IMR-90 (cell line): ENCODE data around the gene CD19. TPM values are rescaled to one million over a fixed set of nuclear protein-coding genes. Genes with fewer than 3 reads are reported as not detected.

Experiments used
- ATAC-seq: fragments of 200-7000 bp; cut with Tn5 transposase; 2 replicates; pipeline ENCODE4 v1.9.1; 2020; ENCODE audit warnings: low read depth, mild to moderate bottlenecking, moderate library complexity
- BruUV-seq: library from RNA; stranded (reverse); fragments of 400-500 nt; replicated peaks from 2 replicates; lab custom pipeline; 2021; lab: Mats Ljungman, UMichigan
- CTCF ChIA-PET: fragments of 300-600 bp; formaldehyde crosslinking; extraction: SDS; loops from one replicate; lab custom pipeline; 2021; ENCODE audit warnings: antibody characterized with exemption; lab: Yijun Ruan, JAX
- POLR2A ChIA-PET: fragments of 300-600 bp; sonication (Branson Sonifier 250); formaldehyde crosslinking; loops from one replicate; lab custom pipeline; 2022; ENCODE audit warnings: antibody characterized with exemption; ENCODE audit not compliant: unreplicated experiment; lab: Charles Lee
- DNase-seq: peaks from one replicate; pipeline ENCODE4 v3.0.0; 2013
- H2AFZ ChIP-seq: replicated peaks from 2 replicates; pipeline ENCODE3; 2013; ENCODE audit warnings: low read length, mild to moderate bottlenecking; ENCODE audit not compliant: poor library complexity
- H2AK5ac ChIP-seq: 2 replicates; pipeline ENCODE4 v1.6.1; 2013; ENCODE audit warnings: low read depth, low read length, inconsistent platforms
- H2AK9ac ChIP-seq: replicated peaks from 2 replicates; pipeline ENCODE3; 2013; ENCODE audit warnings: mild to moderate bottlenecking, low read depth, low read length, moderate library complexity; ENCODE audit not compliant: poor library complexity
- H2BK120ac ChIP-seq: 2 replicates; pipeline ENCODE4 v1.6.1; 2013; ENCODE audit warnings: low read depth, low read length, inconsistent platforms
- H2BK15ac ChIP-seq: 3 replicates; pipeline ENCODE4 v1.6.1; 2013; ENCODE audit warnings: low read depth, low read length, inconsistent platforms
- H2BK20ac ChIP-seq: 2 replicates; pipeline ENCODE4 v1.6.1; 2013; ENCODE audit warnings: low read depth, mild to moderate bottlenecking, inconsistent platforms, low read length, moderate library complexity
- H2BK5ac ChIP-seq: 2 replicates; pipeline ENCODE4 v1.6.1; 2013; ENCODE audit warnings: mild to moderate bottlenecking, low read depth, low read length, inconsistent platforms; ENCODE audit not compliant: poor library complexity, severe bottlenecking
- H3K14ac ChIP-seq: replicated peaks from 2 replicates; pipeline ENCODE4 v1.6.1; 2013; ENCODE audit warnings: low read depth, low read length, inconsistent platforms
- H3K18ac ChIP-seq: 2 replicates; pipeline ENCODE4 v1.6.1; 2013; ENCODE audit warnings: low read depth, low read length, control low read depth
- H3K23ac ChIP-seq: 2 replicates; pipeline ENCODE4 v1.6.1; 2013; ENCODE audit warnings: low read depth, low read length, inconsistent platforms
- H3K27ac ChIP-seq: 2 replicates; pipeline ENCODE4 v1.5.1; 2013; ENCODE audit warnings: mild to moderate bottlenecking, control low read depth, low read length; ENCODE audit not compliant: insufficient read depth
- H3K27me3 ChIP-seq: 2 replicates; pipeline ENCODE4 v1.6.1; 2013; ENCODE audit warnings: low read length; ENCODE audit not compliant: control insufficient read depth, insufficient read depth
- H3K36me3 ChIP-seq: 2 replicates; pipeline ENCODE4 v1.6.1; 2013; ENCODE audit warnings: low read length, mixed read lengths; ENCODE audit not compliant: control insufficient read depth, insufficient read depth
- H3K4ac ChIP-seq: 2 replicates; pipeline ENCODE4 v1.6.1; 2013; ENCODE audit warnings: low read depth, low read length, inconsistent platforms
- H3K4me1 ChIP-seq: 2 replicates; pipeline ENCODE4 v1.6.1; 2013; ENCODE audit warnings: low read length, mixed read lengths; ENCODE audit not compliant: control insufficient read depth, insufficient read depth
- H3K4me2 ChIP-seq: 2 replicates; pipeline ENCODE4 v1.6.1; 2013; ENCODE audit warnings: low read depth, mild to moderate bottlenecking, control low read depth, low read length, moderate library complexity
- H3K4me3 ChIP-seq: 2 replicates; pipeline ENCODE4 v1.5.1; 2013; ENCODE audit warnings: low read depth, mild to moderate bottlenecking, control low read depth, low read length, moderate library complexity; ENCODE audit not compliant: insufficient read depth
- H3K56ac ChIP-seq: 2 replicates; pipeline ENCODE4 v1.6.1; 2013; ENCODE audit warnings: low read length, inconsistent platforms; ENCODE audit not compliant: insufficient read depth; ENCODE audit errors: extremely low read depth
- H3K79me1 ChIP-seq, 2 experiments: 2 replicates each; pipeline ENCODE4 v1.6.1; 2013; ENCODE audit warnings: low read length in 2 of 2, inconsistent platforms in 1 of 2, low read depth in 1 of 2
- H3K9ac ChIP-seq: 2 replicates; pipeline ENCODE4 v1.6.1; 2013; ENCODE audit warnings: low read depth, low read length, control low read depth
- H3K9me1 ChIP-seq: 2 replicates; pipeline ENCODE4 v1.6.1; 2013; ENCODE audit warnings: low read length, inconsistent platforms; ENCODE audit not compliant: insufficient read depth
- H3K9me3 ChIP-seq: 2 replicates; pipeline ENCODE4 v1.6.1; 2013; ENCODE audit warnings: low read length; ENCODE audit not compliant: control insufficient read depth, insufficient read depth
- H4K20me1 ChIP-seq: 2 replicates; pipeline ENCODE4 v1.6.1; 2013; ENCODE audit warnings: low read length, inconsistent platforms; ENCODE audit not compliant: insufficient read depth
- H4K5ac ChIP-seq: 2 replicates; pipeline ENCODE4 v1.6.1; 2013; ENCODE audit warnings: mild to moderate bottlenecking, low read depth, low read length, control low read depth
- H4K8ac ChIP-seq, 2 experiments: 2 replicates each; pipeline ENCODE4 v1.6.1; 2013; ENCODE audit warnings: low read depth in 2 of 2, low read length in 2 of 2, control low read depth in 1 of 2, inconsistent platforms in 1 of 2
- H4K91ac ChIP-seq: 2 replicates; pipeline ENCODE4 v1.6.1; 2013; ENCODE audit warnings: low read depth, low read length, inconsistent platforms; ENCODE audit not compliant: insufficient read depth
- CTCF ChIP-seq: conservative IDR thresholded peaks from 2 replicates; pipeline ENCODE4 v1.5.1; 2012; ENCODE audit warnings: mild to moderate bottlenecking, low read depth, low read length, improper control_type of control experiment
- ELK1 ChIP-seq: fragments of 150-350 bp; IDR thresholded peaks from 2 replicates; pipeline ENCODE4 v1.6.1; 2016; ENCODE audit warnings: low read depth, mild to moderate bottlenecking, low read length, moderate library complexity, borderline replicate concordance
- MAZ ChIP-seq: IDR thresholded peaks from 2 replicates; pipeline ENCODE4 v1.6.1; 2012; ENCODE audit warnings: low read depth, mild to moderate bottlenecking, low read length, improper control_type of control experiment, moderate library complexity, borderline replicate concordance
- MXI1 ChIP-seq: IDR thresholded peaks from 2 replicates; pipeline ENCODE4 v1.6.1; 2012; ENCODE audit warnings: low read depth, mild to moderate bottlenecking, low read length, moderate library complexity, borderline replicate concordance
- NFE2L2 ChIP-seq: fragments of 150-350 bp; IDR thresholded peaks from 2 replicates; pipeline ENCODE4 v1.6.1; 2016; ENCODE audit warnings: low read depth, mild to moderate bottlenecking, low read length
- USF2 ChIP-seq: fragments of 150-350 bp; IDR thresholded peaks from 2 replicates; pipeline ENCODE4 v1.6.1; 2017; ENCODE audit warnings: mild to moderate bottlenecking, antibody characterized with exemption, low read length, low read depth
- WGBS, 2 experiments: methylation state at CpG; one replicate each; pipeline versions ENCODE4 v1.1.5 to v1.1.7; 2013; ENCODE audit warnings: missing lambda C conversion rate in 2 of 2; ENCODE audit not compliant: insufficient read length in 1 of 2; ENCODE audit errors: extremely low coverage in 2 of 2; 5-methylcytosine and 5-hydroxymethylcytosine counted together
- dilution Hi-C: fragments of 300-500 bp; cut with HindIII; formaldehyde crosslinking; loops from one replicate; pipeline ENCODE4 v1.14.3; 2018; ENCODE audit warnings: low sequenced_read_pairs; ENCODE audit not compliant: unreplicated experiment
- in situ Hi-C: fragments of 300-500 bp; cut with MboI; formaldehyde crosslinking; loops from 3 replicates; pipeline ENCODE4 v1.14.3; 2019; ENCODE audit warnings: low sequenced_read_pairs, inconsistent platforms, mixed read lengths
- intact Hi-C: fragments of 100-400 bp; cut with micrococcal nuclease; formaldehyde crosslinking; loops from 2 replicates; pipeline ENCODE4 v1.10.0; 2022
- polyA plus RNA-seq, 3 experiments: library from polyadenylated mRNA; depleted of rRNA; stranded (reverse); fragments of >200 nt; gene quantifications; 2 replicates each; pipeline ENCODE4 v1.2.3, GENCODE V29; 2012; ENCODE audit warnings: low replicate concordance in 1 of 3
- total RNA-seq: library from RNA; depleted of rRNA; stranded (reverse); fragments of >200 nt; gene quantifications from 2 replicates; pipeline ENCODE4 v1.2.3, GENCODE V29; 2012

CD19 gene
- total and polyA plus RNA-seq, 2 of the 4 experiments (the other 2 are of a cell fraction): not detected

- 82% methylated on average over 7 of the region's 13 CpGs; no CpG with 5 or more reads in 1 of the 2 experiments for WGBS, 2 experiments
- H3K4me3 ChIP-seq: no peak overlapping the region; the same call in 1 of the 2 replicates
Measured at GRCh38 chr16:28923652-28924398, 7.9 kb upstream of the CD19 start.

More at GRCh38 chr16:28923652-28924398, 7.9 kb upstream of the CD19 start:
- Histone ChIP-seq H3K79me1 (peaks cover 0 to 13% of the 10 kb centered on the region in 2 experiments; a peak in 3 of 4 replicates), H3K9me3 (no peaks in the 10 kb centered on the region), H2AK9ac (peak overlapping the region; percentile 77), H4K5ac (no peak overlapping the region), H3K14ac (no peak overlapping the region), H3K9me1 (peaks cover 7% of the 10 kb centered on the region), H2BK20ac (no peak overlapping the region), H3K27ac (no peak overlapping the region), H2AK5ac (no peak overlapping the region), H3K23ac (no peak overlapping the region), H2AFZ (peak overlapping the region; percentile 67), H3K4me2 (no peak overlapping the region; the same call in 1 of the 2 replicates), H3K4me1 (peaks cover 2% of the 10 kb centered on the region; the same call in 1 of the 2 replicates), H3K36me3 (peaks cover 10% of the 10 kb centered on the region), H2BK5ac (no peak overlapping the region), H3K18ac (no peak overlapping the region), H3K9ac (no peak overlapping the region), H4K91ac (no peak overlapping the region), H4K20me1 (peaks cover 9% of the 10 kb centered on the region; the same call in 1 of the 2 replicates), H4K8ac (no peak overlapping the region), H3K56ac (no peak overlapping the region), H2BK120ac (no peak overlapping the region), H3K27me3 (no peaks in the 10 kb centered on the region), H3K4ac (no peak overlapping the region), H2BK15ac (no peak overlapping the region)
- POLR2A ChIA-PET: no interaction called here
- TF ChIP-seq MXI1: no peak
- TF ChIP-seq NFE2L2: no peak
- no peak for TF ChIP-seq CTCF
- TF ChIP-seq ELK1: no peak
- no peak for TF ChIP-seq USF2
- no peak for TF ChIP-seq MAZ
- dilution Hi-C loops (no loop called here), intact Hi-C loops (loop anchor here (2.0 kb wide), 1 partner anchor 21 kb away; no protein-coding TSS in a partner anchor), in situ Hi-C loops (loop anchor here (5.0 kb wide), 1 partner anchor 47 kb away; the partner anchor contains the start of gene ATP2A1)
- ATAC-seq (no peak), DNase-seq (no peak)
- no TSS peak for BruUV-seq
- CTCF ChIA-PET: interaction anchor here (0.5 kb wide), 1 partner anchor 14 kb away, joined by 4 read pairs; no protein-coding TSS in a partner anchor
